GM19372 (cell line): ENCODE data around the gene HSF4.

Source experiments
- ATAC-seq: cut with Tn5 transposase; IDR thresholded peaks from one replicate; pipeline ENCODE4 v1.9.1; 2021; ENCODE audit warnings: mild to moderate bottlenecking, low read depth, moderate library complexity; ENCODE audit not compliant: unreplicated experiment

Gene HSF4

GRCh38 chr16:67213197-67214019 lies 48.9 kb downstream of the HSF4 start:
- no peak for ATAC-seq

- no peak for ATAC-seq
Measured at GRCh38 chr16:67215706-67216105, 51.2 kb downstream of the HSF4 start.

GRCh38 chr16:67216612-67217490 lies 52.3 kb downstream of the HSF4 start:
- ATAC-seq: no peak
